ENCODE measurements around the gene TSPAN6.

TSPAN6 gene

GRCh38 chrX:100591256-100592051 is 45.2 kb downstream of the TSPAN6 start:
- DNase-seq (ENCODE audit: low read depth, low spot score), result no peak
- H3K27ac ChIP-seq, result no peak overlapping the region

- no peak for DNase-seq (ENCODE audit: low read depth, low spot score)
- no peak overlapping the region for H3K27ac ChIP-seq
These were observed 48.7 kb downstream of the TSPAN6 start for GRCh38 chrX:100587861-100588260.

- no peak for DNase-seq (ENCODE audit: low read depth, low spot score)
- no peak overlapping the region for H3K27ac ChIP-seq
These were observed 49.9 kb downstream of the TSPAN6 start for GRCh38 chrX:100586747-100587146.

- no peak for DNase-seq (ENCODE audit: low read depth, low spot score)
- H3K27ac ChIP-seq, result no peak within 1 kb of the TSS
These were observed 52.0 kb downstream of the TSPAN6 start, which contains the start of gene TNMD for GRCh38 chrX:100584611-100585010. Gene TNMD, plus strand, starts transcription at chrX:100584936. Its CDS starts 83 bp downstream, at chrX:100585019.
